Measurements from ENCODE around the gene OR4F6. TPM values are rescaled to one million over a fixed set of nuclear protein-coding genes. Genes with fewer than 3 reads are reported as not detected.

The OR4F6 gene
- total RNA-seq, 1 donor from 2014 or later = not detected

- H3K9ac ChIP-seq (ENCODE audit: low read depth in 1 of 3, low read length in 3 of 3) = no peak overlapping the region
- H3K4me1 ChIP-seq (ENCODE audit: control insufficient read depth in 3 of 3, insufficient read depth in 3 of 3, low read length in 3 of 3) = no peaks in the 10 kb centered on the region
- H3K27me3 ChIP-seq (ENCODE audit: control insufficient read depth in 3 of 3, insufficient read depth in 3 of 3, low read length in 3 of 3) = peaks cover 0 to 2% (median 0%) of the 10 kb centered on the region in 3 donors
Observed at GRCh38 chr15:101813803-101814534, 10.7 kb downstream of the OR4F6 start.

GRCh38 chr15:101820781-101821180 is 17.5 kb downstream of the OR4F6 start:
- peaks cover 0 to 5% (median 2%) of the 10 kb centered on the region in 3 donors for H3K9me3 ChIP-seq (ENCODE audit: control insufficient read depth in 3 of 3, low read length in 3 of 3)
- no peak overlapping the region for H3K9ac ChIP-seq (ENCODE audit: low read depth in 1 of 3, low read length in 3 of 3)
- no peak overlapping the region for H3K27ac ChIP-seq (ENCODE audit: low read depth, low read length)
- H3K27me3 ChIP-seq (ENCODE audit: control insufficient read depth in 3 of 3, insufficient read depth in 3 of 3, low read length in 3 of 3) = no peaks in the 10 kb centered on the region
- H3K4me3 ChIP-seq (ENCODE audit: low read length in 3 of 3) = no peak overlapping the region
- no peaks in the 10 kb centered on the region for H3K4me1 ChIP-seq (ENCODE audit: control insufficient read depth in 3 of 3, insufficient read depth in 3 of 3, low read length in 3 of 3)
- H3K36me3 ChIP-seq (ENCODE audit: control insufficient read depth in 3 of 3, insufficient read depth in 3 of 3, low read length in 3 of 3) = no peaks in the 10 kb centered on the region

More at GRCh38 chr15:101813803-101814534, 10.7 kb downstream of the OR4F6 start:
- Histone ChIP-seq H3K27ac (ENCODE audit: low read depth, low read length) (no peak overlapping the region), H3K9me3 (ENCODE audit: control insufficient read depth in 3 of 3, low read length in 3 of 3) (no peaks in the 10 kb centered on the region), H3K4me3 (ENCODE audit: low read length in 3 of 3) (no peak overlapping the region), H3K36me3 (ENCODE audit: control insufficient read depth in 3 of 3, insufficient read depth in 3 of 3, low read length in 3 of 3) (no peaks in the 10 kb centered on the region)

GRCh38 chr15:101827257-101827656 is 23.9 kb downstream of the OR4F6 start:
- Histone ChIP-seq H3K27ac (ENCODE audit: low read depth, low read length) (no peak overlapping the region), H3K9ac (ENCODE audit: low read depth in 1 of 3, low read length in 3 of 3) (no peak overlapping the region), H3K36me3 (ENCODE audit: control insufficient read depth in 3 of 3, insufficient read depth in 3 of 3, low read length in 3 of 3) (no peaks in the 10 kb centered on the region), H3K9me3 (ENCODE audit: control insufficient read depth in 3 of 3, low read length in 3 of 3) (peaks cover 0 to 5% (median 2%) of the 10 kb centered on the region in 3 donors), H3K27me3 (ENCODE audit: control insufficient read depth in 3 of 3, insufficient read depth in 3 of 3, low read length in 3 of 3) (no peaks in the 10 kb centered on the region), H3K4me1 (ENCODE audit: control insufficient read depth in 3 of 3, insufficient read depth in 3 of 3, low read length in 3 of 3) (no peaks in the 10 kb centered on the region), H3K4me3 (ENCODE audit: low read length in 3 of 3) (no peak overlapping the region)

GRCh38 chr15:101828774-101829173 is 25.5 kb downstream of the OR4F6 start:
- Histone ChIP-seq H3K36me3 (ENCODE audit: control insufficient read depth in 3 of 3, insufficient read depth in 3 of 3, low read length in 3 of 3) (no peaks in the 10 kb centered on the region), H3K4me3 (ENCODE audit: low read length in 3 of 3) (no peak overlapping the region)

GRCh38 chr15:101841656-101842055 is 38.3 kb downstream of the OR4F6 start:
- Histone ChIP-seq H3K4me1 (ENCODE audit: control insufficient read depth in 3 of 3, insufficient read depth in 3 of 3, low read length in 3 of 3) (no peaks in the 10 kb centered on the region), H3K27me3 (ENCODE audit: control insufficient read depth in 3 of 3, insufficient read depth in 3 of 3, low read length in 3 of 3) (peaks cover 0 to 3% (median 0%) of the 10 kb centered on the region in 3 donors), H3K9me3 (ENCODE audit: control insufficient read depth in 3 of 3, low read length in 3 of 3) (no peaks in the 10 kb centered on the region), H3K36me3 (ENCODE audit: control insufficient read depth in 3 of 3, insufficient read depth in 3 of 3, low read length in 3 of 3) (no peaks in the 10 kb centered on the region), H3K9ac (ENCODE audit: low read depth in 1 of 3, low read length in 3 of 3) (no peak overlapping the region), H3K27ac (ENCODE audit: low read depth, low read length) (no peak overlapping the region), H3K4me3 (ENCODE audit: low read length in 3 of 3) (no peak overlapping the region)

More at GRCh38 chr15:101828774-101829173, 25.5 kb downstream of the OR4F6 start:
- peaks cover 0 to 6% (median 2%) of the 10 kb centered on the region in 3 donors for H3K9me3 ChIP-seq (ENCODE audit: control insufficient read depth in 3 of 3, low read length in 3 of 3)
- no peaks in the 10 kb centered on the region for H3K4me1 ChIP-seq (ENCODE audit: control insufficient read depth in 3 of 3, insufficient read depth in 3 of 3, low read length in 3 of 3)
- no peak overlapping the region for H3K9ac ChIP-seq (ENCODE audit: low read depth in 1 of 3, low read length in 3 of 3)
- no peak overlapping the region for H3K27ac ChIP-seq (ENCODE audit: low read depth, low read length)
- H3K27me3 ChIP-seq (ENCODE audit: control insufficient read depth in 3 of 3, insufficient read depth in 3 of 3, low read length in 3 of 3) = no peaks in the 10 kb centered on the region

GRCh38 chr15:101844916-101845315 is 41.6 kb downstream of the OR4F6 start:
- no peaks in the 10 kb centered on the region for H3K36me3 ChIP-seq (ENCODE audit: control insufficient read depth in 3 of 3, insufficient read depth in 3 of 3, low read length in 3 of 3)
- no peak overlapping the region for H3K4me3 ChIP-seq (ENCODE audit: low read length in 3 of 3)
- H3K9me3 ChIP-seq (ENCODE audit: control insufficient read depth in 3 of 3, low read length in 3 of 3) = no peaks in the 10 kb centered on the region
- H3K4me1 ChIP-seq (ENCODE audit: control insufficient read depth in 3 of 3, insufficient read depth in 3 of 3, low read length in 3 of 3) = no peaks in the 10 kb centered on the region
- H3K9ac ChIP-seq (ENCODE audit: low read depth in 1 of 3, low read length in 3 of 3) = no peak overlapping the region
- no peak overlapping the region for H3K27ac ChIP-seq (ENCODE audit: low read depth, low read length)
- H3K27me3 ChIP-seq (ENCODE audit: control insufficient read depth in 3 of 3, insufficient read depth in 3 of 3, low read length in 3 of 3) = peaks cover 0 to 8% (median 0%) of the 10 kb centered on the region in 3 donors

GRCh38 chr15:101852356-101852755 is 49.0 kb downstream of the OR4F6 start:
- peaks cover 0 to 3% (median 0%) of the 10 kb centered on the region in 3 donors for H3K27me3 ChIP-seq (ENCODE audit: control insufficient read depth in 3 of 3, insufficient read depth in 3 of 3, low read length in 3 of 3)
- H3K36me3 ChIP-seq (ENCODE audit: control insufficient read depth in 3 of 3, insufficient read depth in 3 of 3, low read length in 3 of 3) = no peaks in the 10 kb centered on the region
- H3K4me3 ChIP-seq (ENCODE audit: low read length in 3 of 3) = no peak overlapping the region
- H3K4me1 ChIP-seq (ENCODE audit: control insufficient read depth in 3 of 3, insufficient read depth in 3 of 3, low read length in 3 of 3) = no peaks in the 10 kb centered on the region
- no peaks in the 10 kb centered on the region for H3K9me3 ChIP-seq (ENCODE audit: control insufficient read depth in 3 of 3, low read length in 3 of 3)
- H3K27ac ChIP-seq (ENCODE audit: low read depth, low read length) = no peak overlapping the region
- no peak overlapping the region for H3K9ac ChIP-seq (ENCODE audit: low read depth in 1 of 3, low read length in 3 of 3)

Small RNA genes lying within 50 kb of the gene (small RNA-seq; reads per million reads assigned to genes)
- not detected for gene RN7SL209P

Other genes starting within 250 kb of the OR4F6 start
- gene TM2D3, start 151.1 kb upstream of the OR4F6 start, total RNA-seq = 49.6 TPM
- 21.4 TPM for gene TARS3, start 79.0 kb upstream of the OR4F6 start, total RNA-seq
- not detected for gene OR4F15, start 8.7 kb downstream of the OR4F6 start, total RNA-seq